Anterior cingulate cortex (tissue), 58 donors: ENCODE measurements around the gene GSS.

Experiments used
- DNase-seq, 58 donors: peaks; one replicate each; lab custom pipeline; 2025; lab: John Stamatoyannopoulos, UW

GSS gene

GRCh38 chr20:34980543-34981233 lies 25.1 kb upstream of the GSS start:
- DNase-seq = no peak

DNA sequence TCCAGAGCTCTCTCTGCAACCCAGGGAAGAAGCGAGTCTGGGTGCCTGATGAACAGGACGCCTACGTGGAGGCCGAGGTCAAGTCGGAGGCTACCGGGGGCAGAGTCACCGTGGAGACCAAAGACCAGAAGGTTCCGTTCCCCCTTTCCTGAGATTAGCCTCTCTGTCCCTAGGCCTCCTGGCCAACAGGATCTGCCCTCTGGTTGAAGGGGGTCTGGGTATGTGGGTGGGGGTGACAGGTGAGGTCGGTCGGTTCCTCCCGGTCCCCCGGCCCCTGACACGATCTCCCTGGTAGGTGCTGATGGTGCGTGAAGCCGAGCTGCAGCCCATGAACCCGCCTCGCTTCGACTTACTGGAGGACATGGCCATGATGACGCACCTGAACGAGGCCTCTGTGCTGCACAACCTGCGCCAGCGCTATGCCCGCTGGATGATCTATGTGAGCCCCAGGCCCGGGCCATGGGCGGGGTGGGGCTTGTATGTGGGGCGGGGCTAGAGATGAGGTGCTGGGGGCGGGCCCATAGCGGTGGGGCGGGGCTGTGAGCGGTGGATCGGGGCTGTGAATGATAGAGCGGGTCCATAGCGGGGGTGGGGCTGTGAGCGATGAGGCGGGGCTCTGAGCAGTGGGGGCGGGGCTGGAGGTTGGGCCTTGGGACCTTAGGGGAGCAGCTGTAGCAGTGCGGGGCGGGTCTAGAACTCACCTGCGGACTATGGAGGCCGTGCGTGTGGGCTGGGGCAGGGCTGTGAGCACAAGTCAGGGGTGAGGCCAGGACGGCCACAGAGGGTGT lies 24.0 kb upstream of the GSS start:
- DNase-seq = no peak

DNA sequence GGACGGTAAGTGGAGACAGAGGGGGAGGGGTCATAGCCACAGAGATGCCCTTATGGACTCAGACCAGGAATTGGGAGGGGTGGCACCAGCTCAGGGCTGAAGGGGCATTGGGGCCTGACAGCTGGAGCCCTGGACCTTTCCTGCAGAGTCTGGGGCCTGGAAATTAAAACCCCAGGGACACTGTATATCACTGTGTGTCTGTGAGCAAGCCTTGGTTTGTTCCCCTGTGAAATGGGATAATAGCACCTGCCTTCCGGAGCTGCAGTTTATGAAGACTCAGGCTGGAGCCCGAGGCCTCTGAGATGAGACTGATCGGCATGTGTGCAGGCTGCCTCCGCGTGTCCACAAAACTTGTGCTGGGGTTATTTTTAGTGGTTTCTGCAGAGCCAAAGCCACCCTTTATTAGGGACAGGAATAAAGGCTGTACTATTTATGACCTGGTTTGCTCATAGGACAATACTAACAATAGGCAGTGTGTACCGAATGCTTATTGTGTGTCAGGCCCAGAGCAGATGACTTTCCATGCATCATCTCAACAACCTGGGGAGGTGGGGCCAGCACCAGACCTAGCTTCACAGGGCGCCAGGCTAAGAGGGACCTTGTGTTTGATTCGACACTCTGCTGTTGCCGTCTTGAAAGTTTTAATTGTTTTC lies 22.6 kb upstream of the GSS start:
- DNase-seq = peak in 1 of 58 donors; percentile 30

DNA sequence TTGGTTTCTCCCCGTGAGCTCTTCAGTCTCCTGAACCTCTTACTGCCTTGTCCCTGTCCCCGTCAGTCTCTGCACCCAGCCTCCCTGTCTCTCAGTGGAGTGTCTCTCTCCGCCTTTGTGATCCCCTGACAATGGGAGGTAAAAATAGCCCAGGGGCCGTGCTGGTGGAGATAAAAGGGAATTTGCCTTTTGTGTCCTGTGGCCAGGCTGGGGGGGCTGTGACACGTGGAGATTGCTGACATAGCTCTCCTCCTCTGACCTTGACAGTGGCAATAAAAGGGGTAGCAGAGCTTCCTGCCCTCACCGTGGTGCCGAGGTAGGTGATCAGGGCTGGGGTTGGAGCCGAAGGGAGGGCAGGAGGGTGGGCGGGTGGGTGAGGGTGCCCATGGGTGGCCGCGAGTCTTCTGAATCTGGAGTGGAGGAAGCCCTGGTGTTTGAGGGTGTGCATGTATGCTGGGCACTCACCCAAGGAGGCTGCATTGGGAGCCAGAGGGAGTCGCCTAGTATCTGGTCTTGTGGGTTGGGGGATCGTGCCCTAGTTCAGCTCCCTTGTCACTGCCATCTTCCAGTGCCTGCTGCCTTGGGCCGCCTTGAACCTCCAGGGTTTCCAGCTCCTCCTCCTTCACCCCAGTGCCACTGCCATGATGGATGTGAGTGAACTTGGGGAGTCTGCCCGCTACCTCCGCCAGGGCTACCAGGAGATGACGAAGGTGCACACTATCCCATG lies 21.9 kb upstream of the GSS start:
- no peak for DNase-seq

- DNase-seq = no peak
These were observed 20.7 kb upstream of the GSS start for GRCh38 chr20:34976286-34976685.

- no peak for DNase-seq
These were observed 18.6 kb upstream of the GSS start for GRCh38 chr20:34974246-34974645.

DNA sequence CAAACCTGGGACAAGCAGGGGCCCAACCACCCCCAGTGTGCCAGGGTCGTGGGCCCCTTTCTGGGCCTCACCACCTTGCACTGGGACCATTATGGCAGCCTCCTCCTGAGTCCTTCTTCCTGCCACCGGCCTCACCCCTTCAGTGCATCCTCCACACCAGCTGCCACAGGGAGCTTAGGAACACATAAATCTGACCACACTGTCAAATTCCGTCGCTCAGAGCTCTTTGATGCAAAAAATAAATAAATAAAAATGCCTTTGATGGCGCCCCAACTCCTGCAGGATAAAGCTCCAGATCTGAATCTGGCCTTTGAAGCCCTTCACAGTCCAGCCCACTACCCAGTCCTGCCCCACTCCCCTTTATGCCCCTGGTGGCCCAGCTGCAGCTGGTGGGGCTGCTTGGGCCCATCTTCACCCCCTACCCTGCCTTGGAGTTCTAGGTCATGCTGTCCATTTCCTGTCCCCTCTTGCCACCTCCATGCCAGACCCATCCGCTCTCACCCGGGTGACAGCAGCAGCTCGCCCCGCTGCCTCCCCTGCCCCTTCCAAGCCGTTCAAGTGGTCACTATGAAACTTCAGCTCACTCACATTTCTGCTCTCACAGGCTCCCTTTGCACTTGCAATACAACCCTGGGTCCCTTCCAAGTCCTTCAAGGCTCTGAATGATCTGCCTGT lies 16.1 kb upstream of the GSS start:
- DNase-seq = no peak

DNA sequence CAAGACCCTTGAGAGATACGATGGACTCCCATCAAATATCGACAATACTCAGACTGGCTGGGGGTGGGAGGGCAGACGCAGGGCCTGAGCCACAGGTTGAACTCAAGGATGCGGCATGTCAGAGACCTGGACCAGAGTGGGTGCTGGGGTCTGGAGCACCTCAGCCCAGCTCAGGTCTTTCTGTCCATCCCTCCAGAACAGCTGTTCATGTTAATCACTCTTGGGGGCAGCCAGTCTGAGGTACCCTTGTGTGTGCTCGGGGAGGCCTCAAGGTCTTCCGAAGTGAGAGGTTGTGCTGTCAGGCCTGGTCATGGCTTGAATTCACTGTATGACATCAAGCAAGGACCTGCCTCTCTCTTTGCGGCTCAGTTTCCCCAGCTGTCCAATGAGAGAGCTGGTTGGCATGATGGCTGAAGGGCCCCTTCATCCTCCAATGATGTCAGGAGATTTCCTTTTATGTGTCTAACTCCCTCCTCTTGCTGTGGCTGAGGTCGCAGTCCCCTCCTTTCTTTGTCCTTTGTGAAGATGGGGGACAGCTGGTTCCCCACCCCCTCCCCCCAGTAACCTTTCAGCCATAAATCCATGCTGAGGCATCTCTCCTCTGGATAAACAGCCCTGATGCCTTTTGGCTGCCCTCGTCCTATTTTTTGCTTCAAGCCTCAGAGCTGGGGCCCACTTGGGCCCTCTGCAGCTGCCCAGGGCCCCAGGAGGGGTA lies 15.4 kb upstream of the GSS start:
- peak in 1 of 58 donors; percentile 35 for DNase-seq

GRCh38 chr20:34970193-34970840 lies 14.7 kb upstream of the GSS start:
- DNase-seq = peak in 42 of 58 donors; percentile 14 to 89 (median 61)

DNA sequence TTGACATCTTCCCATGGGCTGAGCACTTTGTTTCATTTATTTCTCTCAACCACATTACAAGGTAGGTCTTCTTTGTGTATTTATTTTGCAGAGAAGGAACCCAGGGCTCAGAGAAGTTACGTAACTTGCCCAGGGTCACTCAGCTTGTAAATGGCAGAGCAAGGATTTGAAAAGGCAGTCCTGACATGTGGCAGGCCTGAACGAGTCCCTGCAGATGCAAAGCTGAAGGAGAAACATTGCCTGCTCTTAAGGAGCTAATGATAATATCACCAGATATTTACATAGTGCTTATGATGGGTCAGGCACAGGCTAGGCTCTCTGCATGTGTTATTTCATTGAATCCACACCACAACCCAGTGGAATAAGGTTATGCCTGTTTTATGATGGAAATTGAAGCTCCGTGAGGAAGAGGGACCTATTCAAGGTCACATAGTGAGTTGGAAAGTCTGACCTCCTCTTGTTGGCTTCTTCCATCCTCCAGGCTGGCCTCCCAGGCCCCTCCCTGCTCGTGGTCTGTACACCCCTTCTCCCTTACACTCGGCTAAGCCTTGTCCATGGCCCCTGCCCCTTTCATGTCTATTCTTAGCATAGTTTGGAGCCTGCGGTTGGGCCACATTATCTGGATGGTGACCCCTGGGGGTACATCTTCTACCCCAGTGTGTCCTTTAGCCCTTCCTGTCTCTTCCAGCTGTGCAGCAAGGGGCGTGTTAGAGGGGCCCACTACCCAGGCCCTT lies 12.6 kb upstream of the GSS start:
- DNase-seq = no peak

GRCh38 chr20:34967421-34967820 lies 11.8 kb upstream of the GSS start:
- DNase-seq = no peak

GRCh38 chr20:34965051-34965450 lies 9.4 kb upstream of the GSS start:
- DNase-seq = no peak

DNA sequence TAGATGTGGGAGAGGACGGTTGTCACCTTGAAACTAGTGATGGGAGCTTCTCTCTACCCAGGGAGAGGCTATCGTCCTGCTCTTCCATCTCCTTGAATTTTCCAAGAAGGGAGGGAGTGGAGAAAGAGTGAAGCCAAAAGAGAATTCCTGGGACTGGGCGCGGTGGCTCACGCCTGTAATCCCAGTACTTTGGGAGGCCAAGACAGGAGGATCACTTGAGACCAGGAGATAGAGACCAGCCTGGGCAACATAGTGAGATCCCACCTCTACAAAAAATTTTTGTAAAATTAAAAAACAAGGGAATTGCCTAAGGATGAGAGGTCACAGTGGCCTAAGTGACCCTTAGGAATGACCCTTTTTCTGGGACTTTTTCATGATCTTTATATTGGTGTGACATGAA lies 8.9 kb upstream of the GSS start:
- no peak for DNase-seq

DNA sequence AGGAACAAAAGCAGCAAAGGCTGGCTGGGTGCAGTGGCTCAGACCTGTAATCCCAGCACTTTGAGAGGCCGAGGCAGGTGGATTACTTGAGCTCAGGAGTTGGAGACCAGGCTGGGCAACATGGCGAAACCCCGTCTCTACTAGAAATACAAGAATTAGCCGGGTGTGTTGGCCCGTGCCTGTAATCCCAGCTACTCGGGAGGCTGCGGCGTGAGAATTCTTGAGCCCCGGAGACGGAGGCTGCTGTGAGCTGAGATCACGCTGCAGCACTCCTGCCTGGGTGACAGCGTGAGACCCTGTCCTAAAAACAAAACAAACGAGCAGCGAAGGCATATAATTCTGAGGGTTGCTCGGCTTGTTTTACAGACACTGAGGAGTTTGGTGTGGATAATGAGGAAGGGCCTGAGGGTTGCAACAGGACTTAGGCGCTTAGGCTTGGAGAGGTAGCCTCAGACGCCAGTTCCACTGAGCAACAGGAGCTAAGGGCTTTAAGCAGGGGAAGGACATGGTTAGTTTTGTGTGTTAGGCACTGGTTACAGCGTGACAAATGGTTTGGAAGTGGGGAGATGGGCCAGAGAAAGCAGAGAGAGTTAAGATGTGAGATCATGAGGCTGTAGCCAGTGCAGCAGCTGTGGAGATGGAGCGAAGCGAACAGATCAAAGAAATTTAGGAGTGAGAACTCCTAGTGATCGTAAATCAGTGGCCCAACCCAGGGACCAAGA lies 1.3 kb upstream of the GSS start:
- DNase-seq = no peak

GRCh38 chr20:34956041-34956458 lies 444 bp upstream of the GSS start:
- no peak for DNase-seq

GRCh38 chr20:34954904-34955230 lies 739 bp downstream of the GSS start:
- peak in 7 of 58 donors; percentile 29 to 53 (median 34) for DNase-seq

DNA sequence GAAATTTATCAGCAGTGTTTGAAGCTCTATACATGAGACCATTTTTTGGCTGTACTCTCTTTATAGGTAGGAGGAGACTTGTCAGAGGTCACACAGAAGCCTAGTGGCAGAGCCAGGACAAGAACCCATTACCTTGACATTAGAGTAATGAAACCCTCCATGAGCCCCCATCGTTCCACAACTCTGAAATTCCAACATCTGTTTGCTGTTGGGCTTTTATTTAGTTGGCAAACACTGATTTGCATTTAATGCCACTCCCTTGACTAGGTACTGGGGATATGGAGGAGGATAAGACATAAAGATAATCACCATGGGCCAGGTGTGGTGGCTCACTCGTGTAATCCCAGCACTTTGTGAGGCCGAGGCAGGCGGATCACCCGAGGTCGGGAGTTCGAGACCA lies 1.6 kb downstream of the GSS start:
- DNase-seq = no peak

DNA sequence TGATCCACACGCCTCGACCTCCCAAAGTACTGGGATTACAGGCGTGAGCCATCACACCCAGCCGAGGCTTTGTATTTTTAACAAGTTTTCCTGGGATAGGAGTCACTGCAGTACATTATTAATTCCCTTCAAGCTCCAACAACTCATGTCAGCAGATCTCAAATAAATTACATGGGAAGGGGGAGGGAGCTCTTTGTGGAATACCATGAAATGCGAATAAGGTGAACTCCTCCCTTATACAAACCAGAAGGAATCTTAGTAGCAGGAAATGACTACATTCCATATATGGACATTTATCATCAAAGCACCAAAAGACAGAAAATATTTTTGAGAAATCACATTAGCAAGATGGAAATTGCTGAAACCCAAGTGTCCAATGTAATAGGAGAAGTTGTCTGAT lies 2.9 kb downstream of the GSS start:
- no peak for DNase-seq
